22Rv1 (cell line): Measurements from ENCODE around the gene TGFB3.

ENCODE experiments used
- ZFX ChIP-seq: fragments of 450-650 bp; IDR thresholded peaks from 2 replicates; pipeline ENCODE4 v1.6.1; 2017; ENCODE audit warnings: antibody characterized with exemption, borderline replicate concordance
- TF ChIP-seq, protein P1 (sequence below): fragments of 450-650 bp; IDR thresholded peaks from 2 replicates; pipeline ENCODE4 v1.5.1; 2017; ENCODE audit warnings: mild to moderate bottlenecking

- TF ChIP-seq, protein P1, sequence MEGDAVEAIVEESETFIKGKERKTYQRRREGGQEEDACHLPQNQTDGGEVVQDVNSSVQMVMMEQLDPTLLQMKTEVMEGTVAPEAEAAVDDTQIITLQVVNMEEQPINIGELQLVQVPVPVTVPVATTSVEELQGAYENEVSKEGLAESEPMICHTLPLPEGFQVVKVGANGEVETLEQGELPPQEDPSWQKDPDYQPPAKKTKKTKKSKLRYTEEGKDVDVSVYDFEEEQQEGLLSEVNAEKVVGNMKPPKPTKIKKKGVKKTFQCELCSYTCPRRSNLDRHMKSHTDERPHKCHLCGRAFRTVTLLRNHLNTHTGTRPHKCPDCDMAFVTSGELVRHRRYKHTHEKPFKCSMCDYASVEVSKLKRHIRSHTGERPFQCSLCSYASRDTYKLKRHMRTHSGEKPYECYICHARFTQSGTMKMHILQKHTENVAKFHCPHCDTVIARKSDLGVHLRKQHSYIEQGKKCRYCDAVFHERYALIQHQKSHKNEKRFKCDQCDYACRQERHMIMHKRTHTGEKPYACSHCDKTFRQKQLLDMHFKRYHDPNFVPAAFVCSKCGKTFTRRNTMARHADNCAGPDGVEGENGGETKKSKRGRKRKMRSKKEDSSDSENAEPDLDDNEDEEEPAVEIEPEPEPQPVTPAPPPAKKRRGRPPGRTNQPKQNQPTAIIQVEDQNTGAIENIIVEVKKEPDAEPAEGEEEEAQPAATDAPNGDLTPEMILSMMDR, result no peak
- TF ChIP-seq ZFX, result no peak
These were observed 71.7 kb downstream of the TGFB3 start for GRCh38 chr14:75910048-75910447.
